Mesenchymal stem cell (in vitro differentiated cells and primary cell): ENCODE results near the gene TMEM132E.

Experiments used
- DNase-seq: peaks from one replicate; pipeline ENCODE4 v3.0.0-alpha.2; 2013
- H2AFZ ChIP-seq: one replicate; pipeline ENCODE4 v1.6.1; 2013; ENCODE audit warnings: low read depth, mild to moderate bottlenecking, control low read depth, inconsistent platforms, low read length, moderate library complexity
- H2AK5ac ChIP-seq: 2 replicates; pipeline ENCODE4 v1.6.1; 2013; ENCODE audit warnings: low read length, moderate library complexity, mild to moderate bottlenecking, inconsistent platforms; ENCODE audit not compliant: severe bottlenecking
- H2BK120ac ChIP-seq: one replicate; pipeline ENCODE4 v1.6.1; 2013; ENCODE audit warnings: low read depth, mild to moderate bottlenecking, inconsistent platforms, low read length, moderate library complexity
- H2BK12ac ChIP-seq, 2 experiments: one replicate each; pipeline ENCODE4 v1.6.1; 2013; ENCODE audit warnings: inconsistent platforms in 2 of 2, low read length in 2 of 2, mild to moderate bottlenecking in 2 of 2, moderate library complexity in 2 of 2, control low read depth in 1 of 2
- H2BK15ac ChIP-seq: one replicate; pipeline ENCODE4 v1.6.1; 2013; ENCODE audit warnings: mild to moderate bottlenecking, low read depth, inconsistent platforms; ENCODE audit not compliant: poor library complexity, severe bottlenecking
- H2BK5ac ChIP-seq: 2 replicates; pipeline ENCODE4 v1.6.1; 2013; ENCODE audit warnings: low read depth, mild to moderate bottlenecking, low read length, control low read depth, inconsistent platforms; ENCODE audit not compliant: poor library complexity, severe bottlenecking
- H3K14ac ChIP-seq, 2 experiments: one replicate each; pipeline ENCODE4 v1.6.1; 2013; ENCODE audit warnings: inconsistent platforms in 2 of 2, low read length in 2 of 2, control low read depth in 1 of 2, mild to moderate bottlenecking in 1 of 2, moderate library complexity in 1 of 2
- H3K18ac ChIP-seq, 2 experiments: one replicate each; pipeline ENCODE4 v1.6.1; 2013; ENCODE audit warnings: inconsistent platforms in 2 of 2, low read length in 2 of 2, control low read depth in 1 of 2, low read depth in 1 of 2, mild to moderate bottlenecking in 1 of 2
- H3K23ac ChIP-seq, 2 experiments: one replicate each; pipeline ENCODE4 v1.6.1; 2013; ENCODE audit warnings: inconsistent platforms in 2 of 2, low read length in 2 of 2, mild to moderate bottlenecking in 2 of 2, moderate library complexity in 2 of 2, control low read depth in 1 of 2
- H3K27ac ChIP-seq: 2 replicates; pipeline ENCODE4 v1.5.1; 2013; ENCODE audit warnings: mild to moderate bottlenecking, moderate library complexity, low read length, control low read depth, inconsistent platforms; ENCODE audit not compliant: poor library complexity, severe bottlenecking
- H3K27me3 ChIP-seq, 2 experiments: 2 replicates each; pipeline versions ENCODE4 v1.6.1 to v1.7.0; 2013; ENCODE audit warnings: low read length in 2 of 2, mild to moderate bottlenecking in 2 of 2, moderate library complexity in 2 of 2, control low read depth in 1 of 2, inconsistent platforms in 1 of 2; ENCODE audit not compliant: control insufficient read depth in 1 of 2, insufficient read depth in 1 of 2
- H3K36me3 ChIP-seq, 2 experiments: 2 replicates each; pipeline versions ENCODE4 v1.6.1 to v1.7.0; 2013; ENCODE audit warnings: low read length in 2 of 2, control low read depth in 1 of 2, inconsistent platforms in 1 of 2, low read depth in 1 of 2, mild to moderate bottlenecking in 1 of 2; ENCODE audit not compliant: insufficient read depth in 2 of 2, control insufficient read depth in 1 of 2
- H3K4ac ChIP-seq, 2 experiments: one replicate each; pipeline ENCODE4 v1.6.1; 2013; ENCODE audit warnings: inconsistent platforms in 2 of 2, low read length in 2 of 2, mild to moderate bottlenecking in 2 of 2, moderate library complexity in 2 of 2, control low read depth in 1 of 2, low read depth in 1 of 2
- H3K4me1 ChIP-seq: 2 replicates; pipeline ENCODE4 v1.6.1; 2013; ENCODE audit warnings: low read depth, low read length, control low read depth; ENCODE audit not compliant: control insufficient read depth, insufficient read depth
- H3K4me2 ChIP-seq: 2 replicates; pipeline ENCODE4 v1.6.1; 2013; ENCODE audit warnings: low read length, mild to moderate bottlenecking, inconsistent platforms; ENCODE audit not compliant: poor library complexity, severe bottlenecking
- H3K4me3 ChIP-seq, 2 experiments: 2 replicates each; pipeline versions ENCODE4 v1.5.1 to v1.7.0; 2013; ENCODE audit warnings: low read length in 2 of 2, mild to moderate bottlenecking in 2 of 2, control low read depth in 1 of 2, low read depth in 1 of 2; ENCODE audit not compliant: insufficient read depth in 1 of 2
- H3K79me1 ChIP-seq: replicated peaks from 2 replicates; pipeline ENCODE4 v1.6.1; 2013; ENCODE audit warnings: mild to moderate bottlenecking, control low read depth, low read length, inconsistent platforms; ENCODE audit not compliant: poor library complexity, severe bottlenecking
- H3K9ac ChIP-seq: 2 replicates; pipeline ENCODE4 v1.7.0; 2013; ENCODE audit warnings: mild to moderate bottlenecking, low read length, moderate library complexity
- H3K9me3 ChIP-seq: 2 replicates; pipeline ENCODE4 v1.7.0; 2013; ENCODE audit warnings: mild to moderate bottlenecking, low read length; ENCODE audit not compliant: control insufficient read depth
- H4K8ac ChIP-seq: one replicate; pipeline ENCODE4 v1.6.1; 2013; ENCODE audit warnings: inconsistent platforms, mild to moderate bottlenecking, low read length, moderate library complexity
- H4K91ac ChIP-seq: one replicate; pipeline ENCODE4 v1.6.1; 2013; ENCODE audit warnings: mild to moderate bottlenecking, low read length, inconsistent platforms
- WGBS: methylation state at CpG from one replicate; pipeline ENCODE4 v1.1.7; 2013; ENCODE audit warnings: mixed read lengths; 5-methylcytosine and 5-hydroxymethylcytosine counted together

TMEM132E gene

DNA sequence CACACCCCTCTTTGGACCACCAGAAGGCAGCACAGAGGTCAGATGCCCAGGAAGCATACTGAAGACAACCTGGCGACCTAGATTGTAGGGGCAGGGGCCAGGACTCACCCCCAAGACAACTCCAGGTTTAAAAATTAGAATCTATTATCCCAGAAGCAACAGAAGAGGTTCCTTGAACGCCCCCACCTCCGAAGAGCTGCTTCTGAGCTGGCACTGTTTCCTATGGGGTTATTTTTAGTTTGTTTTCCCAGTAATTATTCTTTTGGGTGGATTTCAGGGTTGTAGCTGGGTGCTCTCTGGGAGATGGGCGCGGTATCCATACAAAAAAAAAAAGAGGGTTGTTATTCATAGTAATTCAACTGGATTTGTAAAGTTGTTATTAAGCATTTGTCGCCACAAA is 10.4 kb upstream of the TMEM132E start:
- 72% methylated on average over 5 of the region's 6 CpGs for WGBS

DNA sequence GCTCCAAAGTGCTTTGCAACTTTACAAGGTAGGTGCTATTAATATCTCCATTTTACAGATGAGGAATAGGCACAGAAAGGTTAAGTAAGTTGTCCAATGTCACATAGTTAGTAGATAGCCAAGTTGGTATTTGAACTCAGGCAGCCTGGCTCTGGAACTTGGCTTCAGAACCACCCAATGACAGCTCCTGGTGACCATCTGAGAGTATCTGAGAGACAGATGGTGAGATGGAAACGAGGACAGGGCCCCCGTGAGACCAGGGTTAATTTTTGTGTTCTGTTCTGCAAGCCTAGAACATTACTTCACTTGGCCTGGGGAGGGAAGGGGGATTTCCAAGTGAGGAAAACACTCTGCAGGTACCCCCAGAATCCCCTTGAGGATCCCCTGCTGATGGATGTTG is 9.8 kb upstream of the TMEM132E start:
- H3K27ac ChIP-seq, result no peak overlapping the region
- H2BK15ac ChIP-seq, result no peak overlapping the region
- H3K4me1 ChIP-seq, result no peaks in the 10 kb centered on the region
- H3K14ac ChIP-seq, result no peak overlapping the region
- no peaks in the 10 kb centered on the region for H3K9me3 ChIP-seq
- peaks cover 0 to 66% of the 10 kb centered on the region in 2 experiments for H3K27me3 ChIP-seq
- DNase-seq, result no peak
- no peak overlapping the region for H2BK120ac ChIP-seq
- no peak overlapping the region for H3K4me2 ChIP-seq
- no peak overlapping the region for H4K8ac ChIP-seq
- WGBS, result 48% methylated on average over 2 of the region's 2 CpGs
- H3K79me1 ChIP-seq, result no peaks in the 10 kb centered on the region
- H3K18ac ChIP-seq, result no peak overlapping the region
- no peak overlapping the region for H3K9ac ChIP-seq
- H3K4me3 ChIP-seq, result no peak overlapping the region
- H3K36me3 ChIP-seq, result no peaks in the 10 kb centered on the region
- H4K91ac ChIP-seq, result no peak overlapping the region
- no peak overlapping the region for H2BK12ac ChIP-seq
- H2AFZ ChIP-seq, result no peak overlapping the region
- no peak overlapping the region for H2BK5ac ChIP-seq
- H2AK5ac ChIP-seq, result no peak overlapping the region
- no peak overlapping the region for H3K23ac ChIP-seq
- no peak overlapping the region for H3K4ac ChIP-seq

More for the DNA sequence above, 10.4 kb upstream of the TMEM132E start:
- Histone ChIP-seq H3K9me3 (no peaks in the 10 kb centered on the region), H3K9ac (no peak overlapping the region), H4K8ac (no peak overlapping the region), H2BK12ac (no peak overlapping the region), H3K36me3 (no peaks in the 10 kb centered on the region), H3K4me3 (no peak overlapping the region), H3K4me1 (no peaks in the 10 kb centered on the region), H3K27me3 (peaks cover 0 to 65% of the 10 kb centered on the region in 2 experiments), H2BK120ac (no peak overlapping the region), H3K4ac (no peak overlapping the region), H2BK15ac (no peak overlapping the region), H3K27ac (no peak overlapping the region), H2AK5ac (no peak overlapping the region), H3K4me2 (no peak overlapping the region), H4K91ac (no peak overlapping the region), H2AFZ (no peak overlapping the region), H3K79me1 (no peaks in the 10 kb centered on the region), H3K18ac (no peak overlapping the region), H3K14ac (no peak overlapping the region), H3K23ac (no peak overlapping the region), H2BK5ac (no peak overlapping the region)
- DNase-seq, result no peak

DNA sequence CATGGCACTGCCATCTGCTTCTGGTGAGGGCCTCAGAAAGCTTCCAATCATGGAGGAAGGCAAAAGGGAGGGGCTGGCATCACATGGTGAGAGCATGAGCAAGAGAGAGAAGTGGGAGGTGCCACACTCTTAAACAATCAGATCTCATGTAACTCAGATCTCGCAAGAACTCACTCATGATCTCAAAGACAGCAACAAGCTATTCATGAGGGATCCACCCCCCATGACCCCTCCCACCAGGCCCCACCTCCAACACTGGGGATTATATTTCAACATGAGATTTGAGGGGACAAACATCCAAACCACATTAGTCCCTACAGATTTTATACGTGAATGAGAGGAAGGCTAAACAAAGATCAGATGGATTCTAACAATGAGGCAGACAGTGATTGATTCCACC is 8.9 kb upstream of the TMEM132E start:
- Histone ChIP-seq H2BK5ac (no peak overlapping the region), H3K27ac (no peak overlapping the region), H4K8ac (no peak overlapping the region), H3K4me2 (no peak overlapping the region), H2AK5ac (no peak overlapping the region), H3K27me3 (peaks cover 2 to 75% of the 10 kb centered on the region in 2 experiments), H3K4ac (no peak overlapping the region), H3K14ac (no peak overlapping the region), H3K9me3 (peaks cover 2% of the 10 kb centered on the region), H3K4me3 (no peak overlapping the region), H3K18ac (no peak overlapping the region), H3K23ac (no peak overlapping the region), H3K36me3 (no peaks in the 10 kb centered on the region), H2AFZ (no peak overlapping the region), H3K4me1 (no peaks in the 10 kb centered on the region), H3K9ac (no peak overlapping the region), H3K79me1 (no peaks in the 10 kb centered on the region), H2BK12ac (no peak overlapping the region), H4K91ac (no peak overlapping the region), H2BK15ac (no peak overlapping the region), H2BK120ac (no peak overlapping the region)
- WGBS, result 58% methylated on average over 2 of the region's 2 CpGs
- no peak for DNase-seq

DNA sequence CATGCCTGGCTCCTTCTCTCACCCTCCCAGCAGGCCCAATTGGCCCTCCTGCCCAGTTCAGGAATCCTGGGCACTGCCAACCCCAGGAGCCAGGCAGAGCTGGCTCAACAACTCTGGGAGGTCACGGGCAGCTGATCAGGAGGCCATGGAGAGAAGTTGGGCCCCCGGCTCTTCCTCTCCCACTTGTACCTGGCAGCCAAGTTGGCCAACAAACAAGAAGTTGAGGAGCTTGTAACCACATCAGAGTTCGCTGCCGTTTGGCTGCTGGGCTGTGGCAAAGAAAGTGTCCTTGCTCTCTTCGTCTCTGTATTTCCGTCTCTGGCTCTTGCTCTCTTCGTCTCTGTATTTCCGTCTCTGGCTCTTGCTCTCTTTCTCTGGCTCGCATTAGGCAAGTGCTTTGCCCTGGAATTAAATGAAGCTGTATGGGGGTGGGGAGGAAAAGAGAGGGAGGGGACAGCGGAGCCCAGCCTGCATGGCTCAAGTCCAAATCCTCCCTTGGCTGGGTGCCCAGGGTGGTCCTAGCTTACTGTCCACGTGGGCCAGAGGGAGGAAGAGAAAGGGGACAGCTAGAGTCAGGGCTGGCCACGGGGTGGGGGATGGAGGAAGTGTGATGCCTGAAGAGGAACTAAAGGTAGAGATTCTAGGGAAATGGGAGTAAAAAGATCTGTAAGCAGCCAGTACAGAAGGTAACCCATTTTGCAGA is 7.8 kb upstream of the TMEM132E start:
- Histone ChIP-seq H2BK12ac (no peak overlapping the region), H3K4me2 (no peak overlapping the region), H3K9me3 (peaks cover 3% of the 10 kb centered on the region), H3K4me3 (no peak overlapping the region), H2AK5ac (no peak overlapping the region), H3K27me3 (peaks cover 10 to 78% of the 10 kb centered on the region in 2 experiments), H3K27ac (no peak overlapping the region), H3K23ac (no peak overlapping the region), H4K91ac (no peak overlapping the region), H3K4me1 (no peaks in the 10 kb centered on the region), H2BK5ac (no peak overlapping the region), H3K79me1 (no peaks in the 10 kb centered on the region), H3K36me3 (no peaks in the 10 kb centered on the region), H4K8ac (no peak overlapping the region), H2BK120ac (no peak overlapping the region), H2BK15ac (no peak overlapping the region), H3K4ac (no peak overlapping the region), H2AFZ (no peak overlapping the region), H3K18ac (no peak overlapping the region), H3K14ac (no peak overlapping the region), H3K9ac (no peak overlapping the region)
- DNase-seq, result no peak
- 75% methylated on average over 12 of the region's 12 CpGs for WGBS
